SK-N-SH (cell line): ENCODE results near the gene PCSK7. TPM values are rescaled to one million over a fixed set of nuclear protein-coding genes. Genes with fewer than 3 reads are reported as not detected.

Experiments
- CTCF ChIA-PET: fragments of 300-600, 350-600 bp; formaldehyde crosslinking; extraction: SDS; loops from one replicate; lab custom pipeline; 2021; lab: Yijun Ruan, JAX
- POLR2A ChIA-PET: fragments of 350-600 bp; sonication (Branson Sonifier 250); formaldehyde crosslinking; extraction: SDS; loops from one replicate; lab custom pipeline; 2020; ENCODE audit warnings: antibody characterized with exemption, inconsistent platforms; lab: Yijun Ruan, JAX
- DNase-seq: peaks from one replicate; pipeline ENCODE4 v3.0.0; 2012
- H2AFZ ChIP-seq: fragments of 200-600 bp; sonication (generic); 2 replicates; pipeline ENCODE4 v1.8.1; 2016; ENCODE audit warnings: antibody characterized with exemption, mild to moderate bottlenecking, low read depth
- H3F3A ChIP-seq: fragments of 200-600 bp; sonication (generic); replicated peaks from 2 replicates; pipeline ENCODE3; 2016; ENCODE audit warnings: antibody characterized with exemption, mild to moderate bottlenecking; ENCODE audit not compliant: insufficient read depth
- H3K27ac ChIP-seq, 2 experiments: fragments of 200-500 bp in 1 of 2; fragments of 200-600 bp in 1 of 2; sonication (Bioruptor generic) in 1 of 2; sonication (generic), shearing (Covaris generic) in 1 of 2; 2 replicates each; pipeline versions ENCODE4 v1.5.1 to v1.6.1; 2014 to 2016; ENCODE audit warnings: low read depth in 2 of 2, inconsistent platforms in 1 of 2, low read length in 1 of 2, mild to moderate bottlenecking in 1 of 2, mixed read lengths in 1 of 2
- H3K27me3 ChIP-seq: fragments of 200-600 bp; sonication (generic), shearing (Covaris generic); 2 replicates; pipeline ENCODE4 v1.6.1; 2016; ENCODE audit warnings: mixed run types; ENCODE audit not compliant: insufficient read depth
- H3K36me3 ChIP-seq, 2 experiments: fragments of 200-500 bp in 1 of 2; fragments of 200-600 bp in 1 of 2; sonication (Bioruptor generic) in 1 of 2; sonication (generic) in 1 of 2; replicated peaks in 1 of 2; 2 replicates each; pipeline versions ENCODE3 to v1.5.1; 2014 to 2016; ENCODE audit warnings: low read length in 1 of 2, mild to moderate bottlenecking in 1 of 2; ENCODE audit not compliant: insufficient read depth in 2 of 2, control insufficient read depth in 1 of 2
- H3K4me1 ChIP-seq, 2 experiments: fragments of 200-500 bp in 1 of 2; fragments of 200-600 bp in 1 of 2; sonication (Bioruptor generic) in 1 of 2; sonication (generic), shearing (Covaris generic) in 1 of 2; 2 replicates each; pipeline versions ENCODE4 v1.5.1 to v1.6.1; 2014 to 2016; ENCODE audit warnings: low read depth in 1 of 2, low read length in 1 of 2, mixed run types in 1 of 2; ENCODE audit not compliant: insufficient read depth in 2 of 2, control insufficient read depth in 1 of 2
- H3K4me2 ChIP-seq: fragments of 200-600 bp; sonication (generic), shearing (Covaris generic); 2 replicates; pipeline ENCODE4 v1.6.1; 2017; ENCODE audit warnings: mixed run types
- H3K4me3 ChIP-seq, 2 experiments: fragments of 200-500 bp in 1 of 2; fragments of 200-600 bp in 1 of 2; sonication (Bioruptor generic) in 1 of 2; sonication (generic), shearing (Covaris generic) in 1 of 2; 2 replicates each; pipeline versions ENCODE4 v1.5.1 to v1.8.1; 2014 to 2016; ENCODE audit warnings: low read depth in 2 of 2, inconsistent platforms in 1 of 2, low read length in 1 of 2, mild to moderate bottlenecking in 1 of 2, mixed read lengths in 1 of 2, moderate library complexity in 1 of 2
- H3K79me2 ChIP-seq: fragments of 200-600 bp; sonication (generic); 2 replicates; pipeline ENCODE4 v1.8.1; 2017; ENCODE audit warnings: mild to moderate bottlenecking; ENCODE audit not compliant: insufficient read depth
- H3K9ac ChIP-seq: fragments of 200-600 bp; sonication (generic); 2 replicates; pipeline ENCODE4 v1.6.1; 2017; ENCODE audit warnings: mixed run types
- H3K9me2 ChIP-seq: fragments of 200-600 bp; sonication (generic); 2 replicates; pipeline ENCODE4 v1.6.1; 2017; ENCODE audit warnings: mixed run types
- H3K9me3 ChIP-seq: fragments of 200-600 bp; sonication (generic); 2 replicates; pipeline ENCODE4 v1.6.1; 2017; ENCODE audit warnings: mixed run types, mild to moderate bottlenecking, moderate library complexity
- H4K20me1 ChIP-seq: fragments of 200-600 bp; sonication (generic); 2 replicates; pipeline ENCODE4 v1.6.1; 2017; ENCODE audit warnings: mild to moderate bottlenecking, mixed run types; ENCODE audit not compliant: insufficient read depth
- CHD2 ChIP-seq: fragments of 150-350 bp; IDR thresholded peaks from 2 replicates; pipeline ENCODE4 v1.6.1; 2018; ENCODE audit warnings: low read length; ENCODE audit not compliant: partially characterized antibody
- CTCF ChIP-seq: fragments of 200-600 bp; sonication (generic); IDR thresholded peaks from 2 replicates; pipeline ENCODE4 v1.6.1; 2017; ENCODE audit warnings: antibody characterized with exemption, mild to moderate bottlenecking, moderate library complexity
- FOSL2 ChIP-seq: IDR thresholded peaks from 2 replicates; pipeline ENCODE4 v1.4.0; 2012; ENCODE audit warnings: low read depth, mild to moderate bottlenecking, moderate library complexity, borderline replicate concordance
- JUND ChIP-seq: IDR thresholded peaks from 2 replicates; pipeline ENCODE4 v1.4.0; 2012
- PBX3 ChIP-seq: IDR thresholded peaks from 2 replicates; pipeline ENCODE4; 2012
- POLR2AphosphoS5 ChIP-seq: IDR thresholded peaks from 2 replicates; pipeline ENCODE4 v1.6.1; 2012; ENCODE audit warnings: low read depth, low read length
- SIN3A ChIP-seq: IDR thresholded peaks from 2 replicates; pipeline ENCODE4 v1.6.1; 2012; ENCODE audit warnings: low read depth, mild to moderate bottlenecking, low read length, moderate library complexity, borderline replicate concordance
- TAF1 ChIP-seq: IDR thresholded peaks from 2 replicates; pipeline ENCODE4 v1.6.1; 2012; ENCODE audit warnings: low read depth, mild to moderate bottlenecking, low read length, moderate library complexity, borderline replicate concordance
- USF1 ChIP-seq: IDR thresholded peaks from 2 replicates; pipeline ENCODE4 v1.4.0; 2012; ENCODE audit warnings: low read depth, borderline replicate concordance
- WGBS: methylation state at CpG from one replicate; pipeline ENCODE4 v1.1.6; 2017; ENCODE audit warnings: low lambda C conversion rate; 5-methylcytosine and 5-hydroxymethylcytosine counted together
- polyA plus RNA-seq, 3 experiments: library from polyadenylated mRNA; depleted of rRNA; stranded (reverse); fragments of >200 nt; gene quantifications; 2 replicates each; pipeline ENCODE4 v1.2.3, GENCODE V29; 2012
- TF ChIP-seq, protein P1 (sequence below): IDR thresholded peaks from 2 replicates; pipeline ENCODE4 v1.4.0; 2012; ENCODE audit warnings: low read depth, borderline replicate concordance
- TF ChIP-seq, protein P2 (sequence below): IDR thresholded peaks from 2 replicates; pipeline ENCODE4 v1.6.1; 2012; ENCODE audit warnings: mild to moderate bottlenecking, low read depth, low read length, moderate library complexity

PCSK7 gene
- polyA plus RNA-seq, 1 of the 3 experiments (the other 2 are of a cell fraction) = 49.7 TPM

DNA sequence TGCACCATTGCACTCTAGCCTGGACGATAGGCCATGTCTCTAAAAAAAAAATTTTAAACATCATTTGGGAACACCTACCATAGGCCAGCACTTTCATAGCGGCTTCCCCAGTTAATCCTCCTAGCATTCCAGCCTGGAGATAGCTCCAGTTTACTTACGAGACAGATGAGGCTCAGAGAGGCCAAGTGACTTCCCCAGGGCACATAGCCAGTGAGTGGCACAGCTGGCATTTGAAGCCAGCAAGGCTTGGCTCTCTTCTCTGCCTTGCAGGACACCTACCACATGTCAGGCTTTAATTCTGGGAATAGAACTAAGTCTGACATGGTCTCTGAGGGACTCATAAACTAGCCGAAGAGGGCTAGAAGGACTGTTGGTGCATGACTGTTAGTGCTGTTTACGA is 37.6 kb downstream of the PCSK7 start:
- ChIA-PET CTCF (interaction anchor here (0.8 kb wide), 1 partner anchor 32 kb away, joined by 3 read pairs; no protein-coding TSS in a partner anchor), POLR2A (interaction anchor here (0.6 to 1.0 kb wide), 2 partner anchors 16 to 21 kb away, joined by 3 read pairs; partner anchors contain the start of gene SIDT2)
- Histone ChIP-seq H4K20me1 (no peaks in the 10 kb centered on the region), H3F3A (peaks cover 4% of the 10 kb centered on the region), H3K9me2 (no peaks in the 10 kb centered on the region), H3K36me3 (peaks cover 0 to 13% of the 10 kb centered on the region in 2 experiments), H3K9ac (no peak overlapping the region), H3K4me1 (peaks cover 6 to 9% of the 10 kb centered on the region in 2 experiments; a peak in 3 of 4 replicates), H3K27ac (no peak overlapping the region), H3K9me3 (no peaks in the 10 kb centered on the region), H3K79me2 (peaks cover 19% of the 10 kb centered on the region), H3K4me3 (no peak overlapping the region), H2AFZ (no peak overlapping the region), H3K4me2 (no peak overlapping the region), H3K27me3 (no peaks in the 10 kb centered on the region)
- DNase-seq = no peak
- 98% methylated on average over 5 of the region's 5 CpGs for WGBS
- TF ChIP-seq PBX3 (no peak), POLR2AphosphoS5 (no peak), JUND (no peak), CHD2 (no peak), TAF1 (no peak), SIN3A (no peak), FOSL2 (no peak), USF1 (no peak), CTCF (no peak)
- TF ChIP-seq, protein P1, sequence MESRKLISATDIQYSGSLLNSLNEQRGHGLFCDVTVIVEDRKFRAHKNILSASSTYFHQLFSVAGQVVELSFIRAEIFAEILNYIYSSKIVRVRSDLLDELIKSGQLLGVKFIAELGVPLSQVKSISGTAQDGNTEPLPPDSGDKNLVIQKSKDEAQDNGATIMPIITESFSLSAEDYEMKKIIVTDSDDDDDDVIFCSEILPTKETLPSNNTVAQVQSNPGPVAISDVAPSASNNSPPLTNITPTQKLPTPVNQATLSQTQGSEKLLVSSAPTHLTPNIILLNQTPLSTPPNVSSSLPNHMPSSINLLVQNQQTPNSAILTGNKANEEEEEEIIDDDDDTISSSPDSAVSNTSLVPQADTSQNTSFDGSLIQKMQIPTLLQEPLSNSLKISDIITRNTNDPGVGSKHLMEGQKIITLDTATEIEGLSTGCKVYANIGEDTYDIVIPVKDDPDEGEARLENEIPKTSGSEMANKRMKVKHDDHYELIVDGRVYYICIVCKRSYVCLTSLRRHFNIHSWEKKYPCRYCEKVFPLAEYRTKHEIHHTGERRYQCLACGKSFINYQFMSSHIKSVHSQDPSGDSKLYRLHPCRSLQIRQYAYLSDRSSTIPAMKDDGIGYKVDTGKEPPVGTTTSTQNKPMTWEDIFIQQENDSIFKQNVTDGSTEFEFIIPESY = no peak
- TF ChIP-seq, protein P2, sequence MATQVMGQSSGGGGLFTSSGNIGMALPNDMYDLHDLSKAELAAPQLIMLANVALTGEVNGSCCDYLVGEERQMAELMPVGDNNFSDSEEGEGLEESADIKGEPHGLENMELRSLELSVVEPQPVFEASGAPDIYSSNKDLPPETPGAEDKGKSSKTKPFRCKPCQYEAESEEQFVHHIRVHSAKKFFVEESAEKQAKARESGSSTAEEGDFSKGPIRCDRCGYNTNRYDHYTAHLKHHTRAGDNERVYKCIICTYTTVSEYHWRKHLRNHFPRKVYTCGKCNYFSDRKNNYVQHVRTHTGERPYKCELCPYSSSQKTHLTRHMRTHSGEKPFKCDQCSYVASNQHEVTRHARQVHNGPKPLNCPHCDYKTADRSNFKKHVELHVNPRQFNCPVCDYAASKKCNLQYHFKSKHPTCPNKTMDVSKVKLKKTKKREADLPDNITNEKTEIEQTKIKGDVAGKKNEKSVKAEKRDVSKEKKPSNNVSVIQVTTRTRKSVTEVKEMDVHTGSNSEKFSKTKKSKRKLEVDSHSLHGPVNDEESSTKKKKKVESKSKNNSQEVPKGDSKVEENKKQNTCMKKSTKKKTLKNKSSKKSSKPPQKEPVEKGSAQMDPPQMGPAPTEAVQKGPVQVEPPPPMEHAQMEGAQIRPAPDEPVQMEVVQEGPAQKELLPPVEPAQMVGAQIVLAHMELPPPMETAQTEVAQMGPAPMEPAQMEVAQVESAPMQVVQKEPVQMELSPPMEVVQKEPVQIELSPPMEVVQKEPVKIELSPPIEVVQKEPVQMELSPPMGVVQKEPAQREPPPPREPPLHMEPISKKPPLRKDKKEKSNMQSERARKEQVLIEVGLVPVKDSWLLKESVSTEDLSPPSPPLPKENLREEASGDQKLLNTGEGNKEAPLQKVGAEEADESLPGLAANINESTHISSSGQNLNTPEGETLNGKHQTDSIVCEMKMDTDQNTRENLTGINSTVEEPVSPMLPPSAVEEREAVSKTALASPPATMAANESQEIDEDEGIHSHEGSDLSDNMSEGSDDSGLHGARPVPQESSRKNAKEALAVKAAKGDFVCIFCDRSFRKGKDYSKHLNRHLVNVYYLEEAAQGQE = no peak
